GM19328 (cell line): ENCODE results near the gene GRID1.
"Not testable (repeated sequence)": the region's sequence is repeated elsewhere in the genome, so short reads cannot be mapped to it uniquely, and the experiment has no call there.

Source experiments
- ATAC-seq: cut with Tn5 transposase; IDR thresholded peaks from one replicate; pipeline ENCODE4 v1.9.1; 2021; ENCODE audit warnings: mild to moderate bottlenecking, moderate library complexity; ENCODE audit not compliant: unreplicated experiment

GRID1 gene

GRCh38 chr10:85863301-85864172 lies 503.1 kb downstream of the GRID1 start:
- no peak for ATAC-seq

- ATAC-seq = no peak
Observed at GRCh38 chr10:85862771-85863170, 503.8 kb downstream of the GRID1 start.

DNA sequence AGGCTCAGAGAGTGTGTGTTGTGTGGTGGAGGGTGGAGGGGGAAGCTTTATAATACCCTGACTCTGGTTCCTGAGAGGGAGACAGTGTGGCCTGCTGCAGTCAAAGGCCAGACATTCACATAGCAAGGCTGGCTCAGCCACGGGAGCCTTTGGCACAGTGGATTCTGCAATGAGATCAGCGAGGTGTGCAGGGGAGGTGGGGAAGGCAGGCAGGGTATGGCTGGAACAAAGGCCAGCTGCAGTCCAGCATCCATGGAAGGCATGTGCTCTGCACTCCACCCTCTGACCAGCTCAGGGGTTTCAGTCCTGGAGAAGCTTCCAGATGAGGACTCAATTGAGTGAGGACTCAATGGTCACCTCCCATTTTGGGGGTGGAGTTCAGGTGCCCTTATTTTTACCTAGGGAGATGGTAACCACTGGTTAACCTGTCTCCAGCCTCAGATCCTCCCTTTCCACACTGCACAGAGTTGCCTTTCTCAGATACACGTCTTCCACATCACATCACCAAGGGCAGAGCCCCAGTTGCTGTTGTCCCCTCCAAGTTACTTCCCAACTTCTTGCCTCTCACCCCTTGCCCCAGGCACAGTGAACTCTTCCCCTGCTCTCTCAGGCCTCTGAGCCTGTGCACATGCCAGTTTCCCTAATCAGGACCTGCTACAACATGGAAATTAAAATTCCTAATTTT lies 504.9 kb downstream of the GRID1 start:
- no peak for ATAC-seq

DNA sequence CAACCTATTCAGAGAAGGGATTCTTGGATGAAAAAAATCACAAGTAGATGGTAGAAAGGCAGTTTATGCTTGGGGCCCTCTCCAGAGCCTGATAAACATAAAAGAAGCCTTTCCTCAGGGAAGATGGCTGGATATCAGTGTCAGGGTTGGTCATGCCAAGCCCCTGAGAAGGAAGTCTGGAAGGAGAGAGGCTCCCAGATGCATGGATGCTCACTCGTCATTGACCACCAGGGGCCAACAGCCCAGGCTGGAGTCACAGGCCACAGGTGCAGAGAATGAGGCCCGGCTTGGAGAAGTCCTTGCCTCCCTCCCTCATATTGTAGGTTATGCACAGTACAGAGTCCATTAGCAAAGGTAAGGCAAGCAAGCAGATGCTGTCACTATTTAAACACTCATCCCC lies 506.7 kb downstream of the GRID1 start:
- no peak for ATAC-seq

DNA sequence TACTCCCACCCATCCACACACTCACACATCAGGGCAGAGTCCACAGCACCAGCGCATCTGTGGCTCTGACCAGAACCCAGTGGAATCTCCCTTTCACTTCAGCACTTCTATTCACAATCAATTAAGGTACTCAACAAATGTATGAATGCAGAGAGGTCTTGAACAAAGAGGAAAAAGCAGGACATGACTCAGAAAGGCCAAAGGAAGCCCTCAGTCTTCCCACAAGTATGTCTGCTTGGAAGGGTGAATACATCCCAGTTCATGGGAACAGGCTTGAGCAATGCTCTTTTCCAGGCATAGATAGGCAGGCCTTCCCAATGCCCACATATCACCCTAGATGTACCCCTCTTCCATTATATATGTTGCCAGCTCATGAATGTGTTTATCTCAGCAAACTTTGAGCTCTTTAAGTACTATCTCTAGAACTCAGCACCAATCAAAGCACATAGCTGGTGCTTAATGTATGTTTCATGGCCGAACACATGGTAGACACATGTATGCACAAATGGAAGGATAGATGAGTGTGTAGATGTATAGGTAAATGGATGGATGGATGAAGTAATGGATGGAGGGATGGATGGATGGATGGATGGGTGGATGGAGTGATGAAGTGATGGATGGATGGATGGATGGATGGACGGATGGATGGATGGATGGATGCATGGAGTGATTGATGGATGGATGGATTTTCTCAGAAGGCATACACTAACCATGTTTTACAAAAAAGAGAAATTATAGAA lies 507.6 kb downstream of the GRID1 start:
- ATAC-seq = no peak

- ATAC-seq = no peak
Observed at GRCh38 chr10:85857791-85858190, 508.8 kb downstream of the GRID1 start.

DNA sequence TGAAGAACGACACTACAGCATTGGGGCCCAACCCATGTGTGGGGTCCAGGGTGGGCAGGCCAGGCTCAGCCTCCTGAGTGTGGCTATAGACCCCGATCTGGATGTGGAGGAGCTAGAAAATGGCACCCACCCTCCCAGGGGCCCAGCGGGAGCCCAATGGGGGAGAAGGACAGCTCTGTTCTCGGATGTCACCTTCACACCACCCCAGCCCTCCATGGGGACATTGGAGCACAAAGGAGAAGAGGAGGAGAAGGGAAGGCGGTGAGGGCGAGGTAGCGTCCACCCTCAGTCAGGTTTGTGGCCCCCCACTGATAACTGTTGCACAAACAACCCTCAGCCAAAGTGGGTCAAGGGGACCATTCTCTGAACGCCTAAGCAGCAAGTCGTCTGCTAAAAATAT lies 509.3 kb downstream of the GRID1 start:
- no peak for ATAC-seq

GRCh38 chr10:85851934-85852333 lies 514.7 kb downstream of the GRID1 start:
- ATAC-seq = no peak

- ATAC-seq = no peak
Observed at GRCh38 chr10:85851325-85851724, 515.3 kb downstream of the GRID1 start.

DNA sequence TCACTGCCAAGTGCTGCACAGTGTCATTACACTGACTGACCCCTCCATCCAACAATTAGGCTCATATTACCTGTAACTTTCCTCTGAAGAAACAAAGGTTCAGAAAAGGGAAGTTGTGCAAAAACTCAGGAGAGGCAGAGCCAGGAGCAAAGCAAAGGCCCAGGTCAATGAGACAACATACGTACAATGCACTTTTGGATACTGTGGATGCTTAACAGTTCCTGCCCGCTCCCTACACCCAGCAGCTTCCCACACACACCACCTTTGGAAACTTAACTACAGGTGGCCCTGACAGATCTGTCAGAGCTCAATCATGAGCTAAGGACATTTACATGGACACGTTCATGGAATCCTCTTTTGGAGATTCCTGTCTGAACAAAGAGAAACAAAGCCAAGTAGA lies 515.9 kb downstream of the GRID1 start:
- no peak for ATAC-seq

DNA sequence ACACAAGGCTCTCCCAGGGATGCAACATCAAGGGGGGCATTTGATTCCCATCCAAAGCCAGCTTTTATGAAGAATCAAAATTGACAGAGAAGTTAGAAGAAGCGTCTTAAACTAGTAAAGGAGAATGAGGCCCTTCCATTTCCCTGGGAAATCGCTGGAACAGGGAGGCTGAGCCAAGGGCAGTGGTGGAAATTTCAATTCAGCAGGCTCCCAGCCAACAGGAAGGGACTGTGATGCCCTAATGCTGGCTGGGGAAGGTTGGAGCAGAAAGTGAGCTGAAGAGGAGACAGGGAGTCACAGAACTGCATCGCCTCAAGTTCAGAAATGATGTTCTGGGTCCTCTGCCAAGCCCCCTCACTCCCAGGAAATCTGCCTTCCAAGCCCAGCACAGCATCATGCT lies 517.3 kb downstream of the GRID1 start:
- ATAC-seq = no peak

- no peak for ATAC-seq
Observed at GRCh38 chr10:85848756-85849155, 517.8 kb downstream of the GRID1 start.

DNA sequence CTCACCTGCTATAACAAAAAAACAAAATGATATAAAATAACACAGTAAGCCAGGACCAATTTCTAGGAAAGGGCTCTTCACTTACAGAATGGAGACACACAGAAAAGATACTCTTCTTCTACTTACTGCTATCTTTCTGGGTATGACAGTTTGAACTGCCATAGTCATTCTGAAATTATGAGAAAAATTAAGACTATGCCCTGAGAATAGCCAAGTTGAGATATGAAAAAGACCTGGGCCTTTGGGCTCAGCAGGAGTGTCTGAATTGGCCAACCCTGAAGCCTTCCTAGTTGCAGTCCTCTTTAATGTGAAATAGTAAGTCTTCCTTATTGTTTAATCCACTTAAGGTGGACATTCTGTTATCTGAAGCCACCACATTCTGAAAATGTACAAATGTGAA lies 519.5 kb downstream of the GRID1 start:
- no peak for ATAC-seq

- ATAC-seq = not testable (repeated sequence)
Observed at GRCh38 chr10:85838660-85839059, 527.9 kb downstream of the GRID1 start.

DNA sequence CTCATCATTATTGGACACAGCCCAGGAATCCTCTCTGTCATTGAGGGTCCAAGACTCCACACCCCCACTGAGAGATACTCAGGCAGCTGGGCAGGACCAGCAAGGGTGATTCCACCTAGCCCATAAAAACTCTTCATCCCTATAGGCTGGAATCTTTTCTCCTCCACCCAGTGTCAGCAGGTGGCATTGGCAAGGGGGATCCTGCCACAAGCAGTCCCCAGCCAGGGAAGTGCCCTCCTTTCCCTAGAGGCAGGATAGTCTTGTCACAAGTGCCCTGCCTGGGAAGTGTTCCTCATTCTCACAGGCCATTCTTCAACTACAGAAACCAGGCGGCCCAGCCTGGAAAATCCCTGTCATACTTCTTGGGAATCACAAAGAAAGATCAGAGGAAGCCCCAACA lies 533.6 kb downstream of the GRID1 start:
- ATAC-seq = no peak

DNA sequence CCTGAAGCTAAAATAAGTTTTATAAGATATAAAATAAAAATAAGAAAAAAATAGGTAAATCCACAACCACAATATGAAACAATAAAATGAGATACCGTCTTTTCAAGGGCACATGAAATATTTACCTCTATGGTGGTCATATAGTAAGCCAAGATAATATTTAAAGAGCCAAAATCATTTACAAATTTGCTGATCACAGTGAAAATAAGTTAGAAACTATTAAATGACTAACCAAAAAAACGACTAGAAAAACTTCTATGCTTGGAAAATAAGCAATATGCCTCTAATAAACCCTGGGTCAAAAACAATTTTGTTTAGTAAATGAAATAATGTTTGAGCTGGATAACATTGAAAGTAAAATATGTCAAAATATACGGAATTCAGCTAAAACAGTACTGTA lies 535.2 kb downstream of the GRID1 start:
- no peak for ATAC-seq

- ATAC-seq = no peak
Observed at GRCh38 chr10:85826377-85826776, 540.2 kb downstream of the GRID1 start.

GRCh38 chr10:85811405-85811804 lies 555.2 kb downstream of the GRID1 start:
- no peak for ATAC-seq

DNA sequence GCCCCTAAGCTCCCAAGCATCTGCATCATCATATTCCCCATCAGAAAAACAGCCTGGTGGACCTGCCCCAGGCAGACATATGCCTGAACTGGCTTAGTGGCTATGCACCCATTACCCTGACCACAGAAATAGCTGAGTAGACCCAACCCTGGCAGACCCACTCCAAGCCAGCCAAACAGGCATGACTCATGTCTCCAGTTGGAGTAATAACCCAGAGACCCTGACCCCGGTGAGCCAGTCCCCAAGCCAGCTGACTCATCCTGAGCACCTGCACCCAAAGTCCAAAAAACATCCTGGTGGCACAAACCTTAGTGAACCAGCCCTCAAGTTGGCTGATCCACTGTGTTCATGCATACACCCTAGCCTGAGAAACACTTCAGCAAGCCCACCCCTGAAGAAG lies 555.9 kb downstream of the GRID1 start:
- ATAC-seq = no peak

DNA sequence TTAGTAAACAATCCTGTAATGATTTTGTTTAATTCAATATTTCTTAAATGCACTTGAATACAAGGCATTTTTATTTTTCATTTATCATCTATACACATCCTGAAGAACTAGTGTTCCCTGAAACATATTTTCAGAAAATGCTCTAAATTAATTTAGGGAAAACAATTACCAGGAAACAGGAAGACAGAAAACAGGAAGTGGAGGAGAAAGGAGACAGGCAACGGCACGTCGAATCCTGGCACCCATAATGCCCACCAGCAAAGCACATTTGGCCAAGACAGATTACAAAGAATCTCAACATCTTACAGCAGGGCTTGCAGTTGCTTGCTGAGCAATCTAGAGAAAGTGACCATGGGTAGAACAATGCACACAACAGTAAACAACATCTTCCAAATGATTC lies 571.1 kb downstream of the GRID1 start:
- ATAC-seq = no peak

DNA sequence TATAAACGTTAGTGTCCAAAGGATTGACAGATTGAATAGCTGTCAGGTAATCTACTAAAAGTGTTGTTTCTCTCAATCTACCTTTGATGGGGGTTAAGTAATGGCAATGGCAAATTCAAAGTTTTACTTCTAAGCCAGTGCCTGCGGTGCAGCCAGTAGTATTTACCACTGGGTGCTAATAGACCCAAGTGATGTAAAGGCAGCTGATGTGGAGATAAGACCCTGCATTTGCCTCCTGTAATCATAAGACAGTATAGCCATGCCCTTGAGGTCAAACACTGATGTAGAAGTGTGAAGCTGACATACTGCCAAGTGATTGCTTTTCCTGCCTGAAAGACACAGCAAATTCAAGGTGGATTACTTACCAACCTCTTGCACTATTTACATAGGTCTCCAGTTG lies 572.0 kb downstream of the GRID1 start:
- no peak for ATAC-seq

DNA sequence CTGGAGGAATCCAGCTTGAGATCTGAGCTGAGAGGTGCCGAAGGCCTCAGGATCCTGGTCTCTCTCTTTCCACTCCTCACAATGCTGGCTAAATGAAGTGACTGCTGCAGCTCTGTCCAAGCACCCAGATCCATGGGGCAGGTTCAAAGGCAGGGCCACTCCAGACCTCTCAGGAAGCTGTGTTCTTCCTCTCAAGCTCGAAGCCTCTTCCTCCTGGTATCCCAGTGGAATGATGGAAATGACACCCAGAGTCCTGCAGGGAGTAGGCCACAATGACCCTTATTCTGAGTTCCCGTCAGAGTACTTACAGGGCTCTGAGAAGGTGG lies 574.1 kb downstream of the GRID1 start:
- ATAC-seq = no peak
